IMR-90 (cell line): ENCODE measurements around the gene BRD3.

Experiments used
- BHLHE40 ChIP-seq: fragments of 150-350 bp; IDR thresholded peaks from 2 replicates; pipeline ENCODE4 v1.6.1; 2016; ENCODE audit warnings: mild to moderate bottlenecking, low read depth, low read length
- CEBPB ChIP-seq: IDR thresholded peaks from 2 replicates; pipeline ENCODE4 v1.6.1; 2012; ENCODE audit warnings: low read depth, low read length, improper control_type of control experiment
- CTCF ChIP-seq: conservative IDR thresholded peaks from 2 replicates; pipeline ENCODE4 v1.5.1; 2012; ENCODE audit warnings: mild to moderate bottlenecking, low read depth, low read length, improper control_type of control experiment
- ELK1 ChIP-seq: fragments of 150-350 bp; IDR thresholded peaks from 2 replicates; pipeline ENCODE4 v1.6.1; 2016; ENCODE audit warnings: low read depth, mild to moderate bottlenecking, low read length, moderate library complexity, borderline replicate concordance
- FOS ChIP-seq: fragments of 150-350 bp; IDR thresholded peaks from 2 replicates; pipeline ENCODE4 v1.6.1; 2016; ENCODE audit warnings: low read depth, low read length
- MAZ ChIP-seq: IDR thresholded peaks from 2 replicates; pipeline ENCODE4 v1.6.1; 2012; ENCODE audit warnings: low read depth, mild to moderate bottlenecking, low read length, improper control_type of control experiment, moderate library complexity, borderline replicate concordance
- MXI1 ChIP-seq: IDR thresholded peaks from 2 replicates; pipeline ENCODE4 v1.6.1; 2012; ENCODE audit warnings: low read depth, mild to moderate bottlenecking, low read length, moderate library complexity, borderline replicate concordance
- POLR2A ChIP-seq: IDR thresholded peaks from 2 replicates; pipeline ENCODE4 v1.6.1; 2012; ENCODE audit warnings: mild to moderate bottlenecking, low read depth, low read length
- RAD21 ChIP-seq: IDR thresholded peaks from 2 replicates; pipeline ENCODE4 v1.6.1; 2012; ENCODE audit warnings: low read length, improper control_type of control experiment
- RCOR1 ChIP-seq: IDR thresholded peaks from 2 replicates; pipeline ENCODE4 v1.6.1; 2012; ENCODE audit warnings: mild to moderate bottlenecking, low read length, improper control_type of control experiment; ENCODE audit not compliant: insufficient replicate concordance
- RFX5 ChIP-seq: IDR thresholded peaks from 2 replicates; pipeline ENCODE4 v1.8.0; 2012; ENCODE audit warnings: low read depth, mild to moderate bottlenecking, low read length, moderate library complexity
- SMC3 ChIP-seq: fragments of 150-350 bp; IDR thresholded peaks from 2 replicates; pipeline ENCODE4 v1.6.1; 2016; ENCODE audit warnings: low read depth, mild to moderate bottlenecking, antibody characterized with exemption, low read length, moderate library complexity
- USF2 ChIP-seq: fragments of 150-350 bp; IDR thresholded peaks from 2 replicates; pipeline ENCODE4 v1.6.1; 2017; ENCODE audit warnings: mild to moderate bottlenecking, antibody characterized with exemption, low read length, low read depth

- no peak for TF ChIP-seq RAD21
- TF ChIP-seq RFX5 = no peak
- TF ChIP-seq FOS = no peak
- TF ChIP-seq POLR2A = no peak
- TF ChIP-seq MXI1 = no peak
- no peak for TF ChIP-seq CTCF
- no peak for TF ChIP-seq RCOR1
- TF ChIP-seq BHLHE40 = no peak
- no peak for TF ChIP-seq SMC3
- TF ChIP-seq CEBPB = no peak
- TF ChIP-seq USF2 = no peak
- no peak for TF ChIP-seq MAZ
- no peak for TF ChIP-seq ELK1
Observed at GRCh38 chr9:134037641-134038040, 30.2 kb downstream of the BRD3 start.
